GM18520 (cell line): ENCODE data around the gene RAB38.

Experiments
- ATAC-seq: cut with Tn5 transposase; IDR thresholded peaks from one replicate; pipeline ENCODE4 v1.9.1; 2021; ENCODE audit not compliant: unreplicated experiment

RAB38 gene

GRCh38 chr11:88174709-88175568 is at the start of gene RAB38:
Gene RAB38 (minus strand): TSS chr11:88175443. CDS start chr11:88175384, 59 bp downstream.
- peak; percentile 25 for ATAC-seq

GRCh38 chr11:88213406-88213805 is 38.2 kb upstream of the RAB38 start:
- ATAC-seq: no peak

- ATAC-seq: no peak
Measured at GRCh38 chr11:88212300-88212699, 37.1 kb upstream of the RAB38 start.

GRCh38 chr11:88208745-88209144 is 33.5 kb upstream of the RAB38 start:
- ATAC-seq: no peak

- no peak for ATAC-seq
Measured at GRCh38 chr11:88206751-88207150, 31.5 kb upstream of the RAB38 start.

- no peak for ATAC-seq
Measured at GRCh38 chr11:88204353-88204752, 29.1 kb upstream of the RAB38 start.

- ATAC-seq: no peak
Measured at GRCh38 chr11:88203604-88204003, 28.4 kb upstream of the RAB38 start.

GRCh38 chr11:88202498-88202897 is 27.3 kb upstream of the RAB38 start:
- no peak for ATAC-seq

- ATAC-seq: no peak
Measured at GRCh38 chr11:88196393-88196792, 21.1 kb upstream of the RAB38 start.

GRCh38 chr11:88195908-88196307 is 20.7 kb upstream of the RAB38 start:
- no peak for ATAC-seq

GRCh38 chr11:88194990-88195389 is 19.7 kb upstream of the RAB38 start:
- ATAC-seq: peak; percentile 69

- ATAC-seq: peak; percentile 38
Measured at GRCh38 chr11:88193278-88193677, 18.0 kb upstream of the RAB38 start.

- no peak for ATAC-seq
Measured at GRCh38 chr11:88188932-88189253, 13.7 kb upstream of the RAB38 start.

GRCh38 chr11:88188251-88188931 is 13.1 kb upstream of the RAB38 start:
- ATAC-seq: no peak

GRCh38 chr11:88183233-88183632 is 8.0 kb upstream of the RAB38 start:
- no peak for ATAC-seq

- ATAC-seq: no peak
Measured at GRCh38 chr11:88181776-88182175, 6.5 kb upstream of the RAB38 start.

- ATAC-seq: peak; percentile 27
Measured at GRCh38 chr11:88179971-88180629, 4.9 kb upstream of the RAB38 start.

GRCh38 chr11:88179141-88179540 is 3.9 kb upstream of the RAB38 start:
- peak; percentile 67 for ATAC-seq

GRCh38 chr11:88178191-88178590 is 2.9 kb upstream of the RAB38 start:
- no peak for ATAC-seq

- ATAC-seq: no peak
Measured at GRCh38 chr11:88175569-88176075, 379 bp upstream of the RAB38 start.

GRCh38 chr11:88173956-88174355 is 1.3 kb downstream of the RAB38 start:
- no peak for ATAC-seq

GRCh38 chr11:88171982-88172381 is 3.3 kb downstream of the RAB38 start:
- ATAC-seq: no peak
